Urinary bladder (tissue), 4 donors: ENCODE data around the gene PTS. TPM values are rescaled to one million over a fixed set of nuclear protein-coding genes. Genes with fewer than 3 reads are reported as not detected.

ENCODE experiments used
- DNase-seq: peaks from one replicate; pipeline ENCODE4 v3.0.0-alpha.2; 2015; ENCODE audit errors: extremely low spot score
- H3K27ac ChIP-seq: one replicate; pipeline ENCODE4 v1.5.1; 2013; ENCODE audit warnings: low read depth, mild to moderate bottlenecking, moderate library complexity
- H3K36me3 ChIP-seq: one replicate; pipeline ENCODE4 v1.6.1; 2013; ENCODE audit warnings: mild to moderate bottlenecking, moderate library complexity; ENCODE audit not compliant: insufficient read depth
- H3K4me1 ChIP-seq: one replicate; pipeline ENCODE4 v1.6.1; 2013; ENCODE audit warnings: mild to moderate bottlenecking, moderate library complexity; ENCODE audit not compliant: insufficient read depth
- H3K4me3 ChIP-seq: one replicate; pipeline ENCODE4 v1.5.1; 2013; ENCODE audit warnings: low read depth, low read length
- WGBS: extraction: QIAGEN DNeasy Blood & Tissue Kit; methylation state at CpG from one replicate; pipeline ENCODE4 v1.1.7; 2013; 5-methylcytosine and 5-hydroxymethylcytosine counted together
- polyA plus RNA-seq: library from polyadenylated mRNA; stranded (reverse); fragments of 200-250 nt; gene quantifications from one replicate; pipeline ENCODE4 v1.2.3, GENCODE V29; 2013
- total RNA-seq: library from RNA; depleted of rRNA; stranded (reverse); fragments of >200 nt; gene quantifications from one replicate; pipeline ENCODE4 v1.2.3, GENCODE V29; 2014
- donor health status: healthy with polysubstance abuse.
- donor health status: healthy.

PTS gene
- total and polyA plus RNA-seq, 2 donors = 26.5 to 38.7 TPM

GRCh38 chr11:112211536-112211935 lies 14.7 kb upstream of the PTS start:
- Histone ChIP-seq H3K4me1 (no peaks in the 10 kb centered on the region), H3K27ac (no peak overlapping the region), H3K36me3 (no peaks in the 10 kb centered on the region), H3K4me3 (no peak overlapping the region)
- no peak for DNase-seq
- WGBS = 55% methylated on average over 2 of the region's 2 CpGs

DNA sequence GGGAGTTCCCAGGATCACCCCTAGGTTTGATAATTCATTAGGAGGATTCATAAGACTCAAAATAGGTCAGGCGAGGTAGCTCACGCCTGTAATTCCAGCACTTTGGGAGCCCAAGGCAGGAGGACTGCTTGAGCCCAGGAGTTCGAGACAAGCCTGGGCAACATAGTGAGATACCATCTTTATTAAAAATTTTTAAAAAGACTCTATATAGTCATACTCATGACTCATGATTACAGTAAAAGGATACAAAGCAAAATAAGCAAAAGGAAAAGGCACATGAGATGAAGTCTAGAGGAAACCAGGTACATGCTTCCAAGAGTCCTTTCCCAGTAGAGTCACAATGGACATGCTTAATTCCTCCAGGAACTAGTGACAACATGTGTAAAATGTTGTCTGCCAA lies 13.9 kb upstream of the PTS start:
- H3K36me3 ChIP-seq = no peaks in the 10 kb centered on the region
- no peaks in the 10 kb centered on the region for H3K4me1 ChIP-seq
- no peak overlapping the region for H3K4me3 ChIP-seq
- no peak overlapping the region for H3K27ac ChIP-seq
- no peak for DNase-seq
- WGBS = 90% methylated on average over 3 of the region's 3 CpGs

DNA sequence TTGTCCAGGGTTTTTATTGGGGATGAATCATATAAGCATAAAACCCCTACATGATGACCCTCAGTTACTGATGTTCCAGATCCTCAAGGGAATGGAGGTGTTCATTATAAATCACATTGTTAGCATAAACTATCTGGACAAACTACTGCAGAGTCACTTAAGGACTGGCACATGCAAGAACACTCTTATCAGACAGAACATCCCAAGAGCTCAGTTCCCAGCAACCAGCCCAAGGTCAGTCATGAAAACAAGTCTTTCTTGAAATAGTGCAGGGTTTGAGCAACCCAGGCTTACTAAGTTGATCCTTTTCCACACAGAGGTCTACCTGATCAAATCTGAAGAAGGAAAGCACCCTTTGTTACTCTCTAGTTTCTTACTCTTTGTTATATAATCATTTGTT lies 13.5 kb upstream of the PTS start:
- no peaks in the 10 kb centered on the region for H3K4me1 ChIP-seq
- no peak overlapping the region for H3K27ac ChIP-seq
- H3K4me3 ChIP-seq = no peak overlapping the region
- no peaks in the 10 kb centered on the region for H3K36me3 ChIP-seq
- DNase-seq = no peak

DNA sequence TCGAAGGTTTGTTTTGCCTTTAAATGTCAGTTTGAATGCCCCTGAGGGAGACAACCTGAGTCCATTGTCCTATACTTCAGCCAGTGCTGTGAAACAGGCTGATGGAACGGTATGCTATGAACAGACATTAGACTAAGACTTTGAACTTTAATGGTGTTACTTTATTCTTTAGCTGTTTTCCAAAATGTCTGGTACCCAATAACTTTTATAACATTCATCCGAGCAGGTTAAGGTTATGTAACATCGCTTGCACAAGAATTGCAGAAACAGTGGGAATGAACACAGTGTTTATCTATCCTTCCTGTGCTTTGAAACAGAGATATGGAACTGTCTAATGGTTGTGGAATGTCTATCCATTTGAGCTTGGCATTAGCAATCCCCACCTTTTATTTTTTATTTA lies 12.5 kb upstream of the PTS start:
- WGBS = 80% methylated on average over 4 of the region's 4 CpGs
- H3K4me3 ChIP-seq = no peak overlapping the region
- no peak for DNase-seq
- H3K36me3 ChIP-seq = no peaks in the 10 kb centered on the region
- H3K4me1 ChIP-seq = no peaks in the 10 kb centered on the region
- H3K27ac ChIP-seq = no peak overlapping the region

GRCh38 chr11:112215621-112216020 lies 10.6 kb upstream of the PTS start:
- Histone ChIP-seq H3K4me3 (no peak overlapping the region), H3K27ac (no peak overlapping the region), H3K36me3 (no peaks in the 10 kb centered on the region), H3K4me1 (no peaks in the 10 kb centered on the region)
- DNase-seq = no peak
- WGBS = 90% methylated on average over 6 of the region's 6 CpGs

DNA sequence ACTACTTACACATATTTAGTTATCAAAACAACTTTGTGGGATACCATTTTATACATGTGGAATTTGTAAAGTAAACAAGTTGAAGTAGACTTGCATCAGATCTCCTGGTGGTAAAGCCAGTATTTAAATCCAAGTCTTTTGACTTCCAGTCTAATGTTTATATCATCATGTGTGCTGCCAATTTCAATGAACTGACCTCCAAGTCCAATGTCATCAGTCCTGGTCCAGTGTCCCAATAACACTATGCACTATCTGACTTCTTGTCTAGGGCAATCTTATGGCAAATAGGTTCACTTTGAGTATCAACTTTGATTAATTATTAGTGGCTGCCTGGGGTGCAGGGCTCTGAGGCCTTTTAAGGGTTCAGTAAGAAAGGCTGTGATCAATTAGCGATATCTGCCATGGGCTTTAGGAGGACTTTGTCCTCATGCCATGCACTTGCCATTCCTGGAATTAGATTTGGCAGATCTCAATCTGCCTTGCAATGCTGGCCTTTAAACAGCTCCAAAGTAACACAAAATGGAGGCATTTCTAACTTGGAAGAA lies 9.6 kb upstream of the PTS start:
- Histone ChIP-seq H3K36me3 (no peaks in the 10 kb centered on the region), H3K27ac (no peak overlapping the region), H3K4me1 (no peaks in the 10 kb centered on the region), H3K4me3 (no peak overlapping the region)
- no peak for DNase-seq
- 97% methylated on average over 1 of the region's 1 CpG for WGBS

DNA sequence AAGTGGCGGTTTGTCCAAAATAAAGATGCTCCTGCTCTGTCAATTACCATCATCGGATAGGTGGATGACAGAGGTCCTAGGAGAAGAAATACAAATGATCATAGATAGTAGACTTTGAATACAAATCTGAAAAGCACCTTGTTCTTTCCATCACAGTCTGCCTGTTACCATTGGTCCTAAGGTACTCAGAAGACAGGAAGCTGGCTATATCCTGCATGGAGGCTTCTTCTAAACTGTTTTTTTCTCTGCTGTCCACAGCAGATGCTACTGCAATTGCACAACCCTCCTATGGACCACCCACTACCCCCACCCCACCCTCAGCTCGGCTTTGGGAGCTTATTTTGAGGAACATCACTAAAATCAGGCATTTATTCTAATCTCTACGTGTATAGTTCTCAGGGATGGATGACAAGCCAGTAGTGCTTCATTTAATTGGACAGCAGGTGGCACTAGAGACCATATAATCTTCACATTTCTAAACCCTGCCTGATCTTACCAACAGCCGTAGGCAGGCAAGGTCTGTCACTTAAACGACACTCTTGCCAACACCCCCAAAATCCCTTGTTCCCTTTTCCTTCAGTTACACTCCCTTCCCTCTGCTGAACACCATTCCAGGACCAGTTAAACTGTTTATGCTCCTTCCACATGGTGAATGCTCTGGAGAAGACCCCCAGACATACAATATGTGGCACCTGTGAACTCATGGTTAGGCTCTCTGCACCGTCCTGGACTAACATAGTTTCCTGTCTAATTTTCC lies 6.6 kb upstream of the PTS start:
- no peaks in the 10 kb centered on the region for H3K36me3 ChIP-seq
- H3K27ac ChIP-seq = no peak overlapping the region
- WGBS = 36% methylated on average over 7 of the region's 7 CpGs
- H3K4me3 ChIP-seq = no peak overlapping the region
- DNase-seq = peak; percentile 63
- H3K4me1 ChIP-seq = no peaks in the 10 kb centered on the region

DNA sequence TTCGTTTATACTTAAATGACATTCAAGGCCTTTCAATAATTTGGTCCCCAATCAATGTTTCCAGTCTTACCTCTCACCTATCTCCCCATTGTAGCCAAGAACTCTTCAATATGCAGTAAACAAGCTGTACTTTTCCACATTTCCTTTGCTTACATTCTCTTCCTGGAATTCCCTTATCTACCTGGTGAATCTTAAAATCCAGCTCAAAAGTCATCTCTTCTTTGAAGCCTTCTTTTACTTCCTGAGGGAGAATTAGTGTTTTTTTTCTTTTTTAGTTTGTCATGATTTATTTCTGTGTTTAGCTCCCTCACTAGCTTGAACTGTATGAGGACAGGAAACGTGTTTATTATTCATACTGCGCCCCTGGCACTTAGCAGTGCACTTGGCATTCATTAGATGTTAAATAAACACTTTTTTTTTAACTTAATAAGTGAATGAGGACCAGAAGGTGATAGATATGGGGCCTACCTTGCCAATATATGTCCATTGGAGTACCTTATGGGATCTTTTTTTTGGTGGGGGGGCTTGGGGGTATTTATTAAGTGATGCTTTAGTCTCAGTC lies 4.9 kb upstream of the PTS start:
- no peak overlapping the region for H3K4me3 ChIP-seq
- no peak for DNase-seq
- no peaks in the 10 kb centered on the region for H3K4me1 ChIP-seq
- H3K27ac ChIP-seq = no peak overlapping the region
- 52% methylated on average over 3 of the region's 3 CpGs for WGBS
- H3K36me3 ChIP-seq = no peaks in the 10 kb centered on the region

GRCh38 chr11:112222303-112222702 lies 3.9 kb upstream of the PTS start:
- no peak overlapping the region for H3K4me3 ChIP-seq
- WGBS = 69% methylated on average over 4 of the region's 4 CpGs
- H3K4me1 ChIP-seq = no peaks in the 10 kb centered on the region
- H3K27ac ChIP-seq = no peak overlapping the region
- no peak for DNase-seq
- H3K36me3 ChIP-seq = no peaks in the 10 kb centered on the region

- no peak for DNase-seq
- Histone ChIP-seq H3K4me3 (no peak overlapping the region), H3K27ac (no peak overlapping the region), H3K4me1 (no peaks in the 10 kb centered on the region), H3K36me3 (no peaks in the 10 kb centered on the region)
- WGBS = 45% methylated on average over 1 of the region's 1 CpG
Observed at GRCh38 chr11:112223121-112223520, 3.1 kb upstream of the PTS start.

- 91% methylated on average over 5 of the region's 5 CpGs for WGBS
- Histone ChIP-seq H3K36me3 (no peaks in the 10 kb centered on the region), H3K4me1 (no peaks in the 10 kb centered on the region), H3K4me3 (no peak overlapping the region), H3K27ac (no peak overlapping the region)
- no peak for DNase-seq
Observed at GRCh38 chr11:112223754-112224532, 2.3 kb upstream of the PTS start.

GRCh38 chr11:112225753-112226061 lies 521 bp upstream of the PTS start:
- no peak for DNase-seq
- no peaks in the 10 kb centered on the region for H3K36me3 ChIP-seq
- 14% methylated on average over 8 of the region's 8 CpGs for WGBS
- H3K4me1 ChIP-seq = no peaks in the 10 kb centered on the region
- peak overlapping the region; percentile 96 for H3K27ac ChIP-seq
- H3K4me3 ChIP-seq = peak overlapping the region; percentile 73

- WGBS = 4% methylated on average over 16 of the region's 16 CpGs
- Histone ChIP-seq H3K27ac (peak overlapping the region; percentile 96), H3K4me1 (no peaks in the 10 kb centered on the region), H3K36me3 (no peaks in the 10 kb centered on the region), H3K4me3 (peak overlapping the region; percentile 73)
- peak; percentile 26 for DNase-seq
Observed at GRCh38 chr11:112226831-112227401, 688 bp downstream of the PTS start.

- WGBS = 70% methylated on average over 4 of the region's 4 CpGs
- Histone ChIP-seq H3K4me3 (no peak overlapping the region), H3K27ac (no peak overlapping the region), H3K36me3 (no peaks in the 10 kb centered on the region), H3K4me1 (no peaks in the 10 kb centered on the region)
- DNase-seq = no peak
Observed at GRCh38 chr11:112227471-112227870, 1.2 kb downstream of the PTS start.
